ENCODE measurements around the gene USP26.
"Not testable (repeated sequence)": the region's sequence is repeated elsewhere in the genome, so short reads cannot be mapped to it uniquely, and the experiment has no call there.

The USP26 gene

DNA sequence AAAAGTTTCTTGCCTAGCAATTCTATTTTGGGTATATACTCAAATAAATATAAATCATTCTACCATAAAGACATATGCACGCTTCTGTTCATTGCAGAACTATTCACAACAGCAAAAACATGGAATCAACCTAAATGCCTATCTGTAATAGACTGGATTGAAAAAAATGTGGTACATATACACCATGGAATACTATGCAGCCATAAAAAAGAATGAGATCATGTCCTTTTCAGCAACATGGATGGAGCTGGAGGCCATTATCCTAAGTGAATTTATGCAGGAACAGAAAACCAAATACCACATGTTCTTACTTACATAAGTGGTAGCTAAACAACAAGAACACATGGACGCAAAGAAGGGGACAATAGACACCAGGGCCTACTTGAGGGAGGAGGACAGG lies 116.9 kb downstream of the USP26 start:
- H3K27ac Mint-ChIP-seq; H3K4me1 Mint-ChIP-seq; DNase-seq (ENCODE audit: low spot score in 2 of 2); H3K36me3 Mint-ChIP-seq; ATAC-seq; H3K9me3 Mint-ChIP-seq; H3K4me3 Mint-ChIP-seq: not testable (repeated sequence)
